Body of pancreas (tissue), 4 donors: ENCODE measurements around the gene FIBCD1. TPM values are rescaled to one million over a fixed set of nuclear protein-coding genes. Genes with fewer than 3 reads are reported as not detected.

Experiments
- ATAC-seq: fragments of 150-250 bp; one replicate; pipeline ENCODE4 v1.9.1; 2016
- DNase-seq, 4 donors: peaks; one replicate each; pipeline ENCODE4 v3.0.0-alpha.2; 2019
- H3K27ac ChIP-seq, 4 donors: fragments of 200-600 bp; sonication (generic); 1 replicate in 3 of 4; 2 replicates in 1 of 4; pipeline versions ENCODE4 v1.5.1 to v1.6.1; 2016 to 2019; ENCODE audit warnings: mild to moderate bottlenecking in 1 of 4, mixed read lengths in 1 of 4, moderate library complexity in 1 of 4
- H3K27me3 ChIP-seq, 2 donors: fragments of 200-600 bp; sonication (generic); one replicate each; pipeline ENCODE4 v1.6.0; 2016; ENCODE audit warnings: mild to moderate bottlenecking in 1 of 2
- H3K36me3 ChIP-seq, 2 donors: fragments of 200-600 bp; sonication (generic); replicated peaks in 1 of 2; 2 replicates each; pipeline ENCODE4 v1.5.1; 2016; ENCODE audit warnings: low read depth in 2 of 2; ENCODE audit not compliant: insufficient read depth in 1 of 2
- H3K4me1 ChIP-seq: fragments of 200-600 bp; sonication (generic); one replicate; pipeline ENCODE4 v1.6.0; 2016
- H3K4me3 ChIP-seq, 2 donors: fragments of 200-600 bp; sonication (generic); 1 replicate in 1 of 2; 2 replicates in 1 of 2; pipeline ENCODE4 v1.5.1; 2016 to 2019
- H3K9me3 ChIP-seq, 3 donors: fragments of 200-600 bp; sonication (generic); 1 replicate in 2 of 3; 2 replicates in 1 of 3; pipeline ENCODE4 v1.5.1; 2016
- CTCF ChIP-seq, 7 experiments: fragments of 450-650 bp in 4 of 7; fragments of 200-600 bp in 3 of 7; sonication (generic) in 3 of 7; IDR thresholded peaks; one replicate each; pipeline ENCODE4 v1.5.1; 2016 to 2019; ENCODE audit warnings: antibody characterized with exemption in 7 of 7
- POLR2A ChIP-seq, 3 donors: fragments of 450-650 bp; IDR thresholded peaks; one replicate each; pipeline ENCODE4 v1.6.1; 2016; ENCODE audit warnings: antibody characterized with exemption in 3 of 3, mild to moderate bottlenecking in 2 of 3
- WGBS, 2 donors: methylation state at CpG; one replicate each; pipeline ENCODE4 v1.1.5; 2017; 5-methylcytosine and 5-hydroxymethylcytosine counted together
- intact Hi-C: fragments of 100-400 bp; cut with DNase I; formaldehyde crosslinking; loops from one replicate; pipeline ENCODE4 v1.15.1; 2023
- total RNA-seq, 2 donors: library from RNA; depleted of rRNA; stranded (reverse); fragments of >200 nt; gene quantifications; one replicate each; pipeline ENCODE4 v1.1.0, GENCODE V29; 2016

FIBCD1 gene
- total RNA-seq, 2 donors from 2014 or later: 0.78 TPM; not detected in 1

GRCh38 chr9:130950039-130950311 lies 10.9 kb upstream of the FIBCD1 start:
- ATAC-seq: no peak
- 67 to 79% methylated on average over 1 of the region's 1 CpG for WGBS, 2 donors
- H3K9me3 ChIP-seq: no peaks in the 10 kb centered on the region
- H3K27ac ChIP-seq: no peak overlapping the region
- DNase-seq: no peak
- H3K36me3 ChIP-seq: no peaks in the 10 kb centered on the region
- H3K27me3 ChIP-seq: no peaks in the 10 kb centered on the region
- intact Hi-C loops: no loop called here
- H3K4me1 ChIP-seq: no peaks in the 10 kb centered on the region
- H3K4me3 ChIP-seq: no peak overlapping the region
- TF ChIP-seq POLR2A (IDR thresholded peaks at IDR 0.05) (no peak), CTCF (IDR thresholded peaks at IDR 0.05) (no peak)

- no peak for DNase-seq
- Histone ChIP-seq H3K27me3 (no peaks in the 10 kb centered on the region), H3K9me3 (no peaks in the 10 kb centered on the region), H3K36me3 (no peaks in the 10 kb centered on the region), H3K4me3 (no peak overlapping the region), H3K4me1 (no peaks in the 10 kb centered on the region), H3K27ac (no peak overlapping the region)
- intact Hi-C loops: no loop called here
- 61 to 74% methylated on average over 5 to 8 of the region's 8 CpGs for WGBS, 2 donors
- no peak for ATAC-seq
- no peak for TF ChIP-seq CTCF (IDR thresholded peaks at IDR 0.05)
- no peak for TF ChIP-seq POLR2A (IDR thresholded peaks at IDR 0.05)
These were observed 10.4 kb upstream of the FIBCD1 start for GRCh38 chr9:130949188-130950038.

- no peak overlapping the region for H3K4me3 ChIP-seq
- H3K27me3 ChIP-seq: no peaks in the 10 kb centered on the region
- intact Hi-C loops: no loop called here
- no peaks in the 10 kb centered on the region for H3K36me3 ChIP-seq
- no peak for ATAC-seq
- DNase-seq: no peak
- 19 to 22% methylated on average over 8 of the region's 8 CpGs for WGBS, 2 donors
- H3K4me1 ChIP-seq: no peaks in the 10 kb centered on the region
- TF ChIP-seq POLR2A (IDR thresholded peaks at IDR 0.05) (no peak), CTCF (IDR thresholded peaks at IDR 0.05) (no peak)
- no peak overlapping the region for H3K27ac ChIP-seq
- H3K9me3 ChIP-seq: no peaks in the 10 kb centered on the region
These were observed 9.2 kb upstream of the FIBCD1 start for GRCh38 chr9:130948266-130948665.

GRCh38 chr9:130947618-130948140 lies 8.6 kb upstream of the FIBCD1 start:
- DNase-seq (no peak), ATAC-seq (no peak)
- intact Hi-C loops: no loop called here
- peaks cover 0 to 3% of the 10 kb centered on the region in 2 donors for H3K27me3 ChIP-seq
- H3K36me3 ChIP-seq: no peaks in the 10 kb centered on the region
- no peaks in the 10 kb centered on the region for H3K4me1 ChIP-seq
- H3K27ac ChIP-seq: no peak overlapping the region
- no peak overlapping the region for H3K4me3 ChIP-seq
- no peak for TF ChIP-seq POLR2A (IDR thresholded peaks at IDR 0.05)
- no peak for TF ChIP-seq CTCF (IDR thresholded peaks at IDR 0.05)
- 45 to 48% methylated on average over 10 to 13 of the region's 13 CpGs for WGBS, 2 donors
- no peaks in the 10 kb centered on the region for H3K9me3 ChIP-seq
